ENCODE data around the gene PHIP. TPM values are rescaled to one million over a fixed set of nuclear protein-coding genes. Genes with fewer than 3 reads are reported as not detected.

The PHIP gene
- total RNA-seq, 1 experiment from 2014 or later, result 22.6 TPM

- intact Hi-C loops (cut with micrococcal nuclease), result loop anchor here (10.0 kb wide), 1 partner anchor 455 kb away; no protein-coding TSS in a partner anchor
- no peak overlapping the region for H3K27ac ChIP-seq (ENCODE audit: low read depth, low read length)
- RAD21 ChIA-PET (ENCODE audit: low non-redundant PET in 1 of 2, low total read pairs in 2 of 2, uncharacterized antibody in 2 of 2, unreplicated experiment in 2 of 2), result no interaction called here
- TF ChIP-seq SP1 (IDR thresholded peaks at IDR 0.05; ENCODE audit: low read depth) (no peak), CEBPB (IDR thresholded peaks at IDR 0.05; ENCODE audit: low read depth) (no peak), SRF (IDR thresholded peaks at IDR 0.05; ENCODE audit: low read depth) (no peak), ZFX (IDR thresholded peaks at IDR 0.05) (no peak), ZNF274 (IDR thresholded peaks at IDR 0.05; ENCODE audit: low read depth, low read length) (no peak), POLR2A (IDR thresholded peaks at IDR 0.05; ENCODE audit: borderline replicate concordance, extremely low read depth, insufficient read depth, insufficient read length) (no peak), CBX3 (IDR thresholded peaks at IDR 0.05; ENCODE audit: low read depth) (no peak)
- TF ChIP-seq, protein P1, sequence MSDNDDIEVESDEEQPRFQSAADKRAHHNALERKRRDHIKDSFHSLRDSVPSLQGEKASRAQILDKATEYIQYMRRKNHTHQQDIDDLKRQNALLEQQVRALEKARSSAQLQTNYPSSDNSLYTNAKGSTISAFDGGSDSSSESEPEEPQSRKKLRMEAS (IDR thresholded peaks at IDR 0.05), result no peak
- POLR2A ChIA-PET, result no interaction called here
- no peak overlapping the region for H3K9ac ChIP-seq (ENCODE audit: low read length)
- BruUV-seq (replicated peaks), result no TSS peak
- no peaks in the 10 kb centered on the region for H3K79me2 ChIP-seq (ENCODE audit: insufficient read depth, low read length)
- no peak overlapping the region for H2AFZ ChIP-seq (ENCODE audit: low read depth, low read length, poor library complexity, severe bottlenecking)
- ATAC-seq, result no peak
- no peaks in the 10 kb centered on the region for H4K20me1 ChIP-seq (ENCODE audit: insufficient read depth)
- H3K4me3 ChIP-seq (replicated peaks in 1 of 2; ENCODE audit: low read depth in 1 of 2, low read length in 2 of 2), result no peak overlapping the region
- no peaks in the 10 kb centered on the region for H3K4me1 ChIP-seq (ENCODE audit: control insufficient read depth in 1 of 2, insufficient read depth in 2 of 2, low read length in 2 of 2)
- CTCF ChIA-PET, result no interaction called here
- no peak overlapping the region for H3K4me2 ChIP-seq (ENCODE audit: low read length)
- no peaks in the 10 kb centered on the region; the same call in 1 of the 2 replicates for H3K9me2 ChIP-seq (ENCODE audit: insufficient read depth)
- no peaks in the 10 kb centered on the region for H3K36me3 ChIP-seq (ENCODE audit: control insufficient read depth in 1 of 2, insufficient read depth in 2 of 2, low read length in 2 of 2)
- no peaks in the 10 kb centered on the region for H3K9me3 ChIP-seq (ENCODE audit: control insufficient read depth in 1 of 2, insufficient read depth in 1 of 2, low read depth in 1 of 2, low read length in 2 of 2)
- DNase-seq (ENCODE audit: low read depth, low spot score), result no peak
- H3K27me3 ChIP-seq (ENCODE audit: insufficient read depth, low read length), result no peaks in the 10 kb centered on the region
Measured at GRCh38 chr6:79089552-79090404, 11.7 kb upstream of the PHIP start.

DNA sequence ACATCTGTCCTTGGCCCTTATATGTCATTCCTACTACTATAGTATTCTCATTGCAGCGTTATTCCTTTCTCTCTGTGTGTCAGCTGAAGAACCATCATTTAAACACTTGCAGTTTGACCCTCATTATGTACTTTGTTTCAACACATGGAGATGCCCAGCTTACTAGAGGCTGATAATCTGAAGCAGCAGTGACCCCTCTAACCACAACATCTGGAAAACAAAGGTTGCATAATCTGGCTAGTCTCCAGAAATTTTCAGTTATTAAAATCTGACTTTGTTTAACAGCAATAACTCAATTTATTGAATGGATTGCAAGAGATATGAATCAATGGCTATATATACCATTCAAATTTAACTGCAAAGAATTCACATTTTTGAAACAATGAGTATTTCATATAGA, 6.6 kb upstream of the PHIP start:
- ChIA-PET RAD21 (ENCODE audit: low non-redundant PET in 1 of 2, low total read pairs in 2 of 2, uncharacterized antibody in 2 of 2, unreplicated experiment in 2 of 2) (no interaction called here), POLR2A (no interaction called here), CTCF (no interaction called here)
- H3K4me2 ChIP-seq (ENCODE audit: low read length), result no peak overlapping the region
- H3K79me2 ChIP-seq (ENCODE audit: insufficient read depth, low read length), result no peaks in the 10 kb centered on the region
- H2AFZ ChIP-seq (ENCODE audit: low read depth, low read length, poor library complexity, severe bottlenecking), result no peak overlapping the region
- no peak for TF ChIP-seq EZH2phosphoT487 (IDR thresholded peaks at IDR 0.05; ENCODE audit: borderline replicate concordance)
- TF ChIP-seq YY1 (IDR thresholded peaks at IDR 0.05; ENCODE audit: extremely low read depth, insufficient replicate concordance, low read depth, low read length), result no peak
- TF ChIP-seq CEBPB (IDR thresholded peaks at IDR 0.05; ENCODE audit: low read depth), result no peak
- no peak for TF ChIP-seq ZFX (IDR thresholded peaks at IDR 0.05)
- H3K27ac ChIP-seq (ENCODE audit: low read depth, low read length), result no peak overlapping the region
- H3K9me3 ChIP-seq (ENCODE audit: control insufficient read depth in 1 of 2, insufficient read depth in 1 of 2, low read depth in 1 of 2, low read length in 2 of 2), result no peaks in the 10 kb centered on the region
- H3K4me1 ChIP-seq (ENCODE audit: control insufficient read depth in 1 of 2, insufficient read depth in 2 of 2, low read length in 2 of 2), result 0 out of 4 replicates have a peak, but pooled peaks cover 0 to 1% of the 10 kb centered on the region in 2 experiments
- no peak overlapping the region for H3K9ac ChIP-seq (ENCODE audit: low read length)
- no peaks in the 10 kb centered on the region for H3K27me3 ChIP-seq (ENCODE audit: insufficient read depth, low read length)
- intact Hi-C loops (cut with micrococcal nuclease), result loop anchor here (10.0 kb wide), 1 partner anchor 460 kb away; no protein-coding TSS in a partner anchor
- no peak for DNase-seq (ENCODE audit: low read depth, low spot score)
- no peaks in the 10 kb centered on the region for H4K20me1 ChIP-seq (ENCODE audit: insufficient read depth)
- no peak for ATAC-seq
- no peaks in the 10 kb centered on the region; the same call in 1 of the 2 replicates for H3K9me2 ChIP-seq (ENCODE audit: insufficient read depth)
- H3K36me3 ChIP-seq (ENCODE audit: control insufficient read depth in 1 of 2, insufficient read depth in 2 of 2, low read length in 2 of 2), result no peaks in the 10 kb centered on the region
- no peak overlapping the region for H3K4me3 ChIP-seq (replicated peaks in 1 of 2; ENCODE audit: low read depth in 1 of 2, low read length in 2 of 2)
- no TSS peak for BruUV-seq (replicated peaks)

Measured in HCT116 (cell line).